ENCODE results near the gene CLASP1. TPM values are rescaled to one million over a fixed set of nuclear protein-coding genes. Genes with fewer than 3 reads are reported as not detected.
"Not testable (repeated sequence)": the region's sequence is repeated elsewhere in the genome, so short reads cannot be mapped to it uniquely, and the experiment has no call there.

CLASP1 gene
- total RNA-seq, 1 experiment from 2014 or later, result 36.6 TPM

DNA sequence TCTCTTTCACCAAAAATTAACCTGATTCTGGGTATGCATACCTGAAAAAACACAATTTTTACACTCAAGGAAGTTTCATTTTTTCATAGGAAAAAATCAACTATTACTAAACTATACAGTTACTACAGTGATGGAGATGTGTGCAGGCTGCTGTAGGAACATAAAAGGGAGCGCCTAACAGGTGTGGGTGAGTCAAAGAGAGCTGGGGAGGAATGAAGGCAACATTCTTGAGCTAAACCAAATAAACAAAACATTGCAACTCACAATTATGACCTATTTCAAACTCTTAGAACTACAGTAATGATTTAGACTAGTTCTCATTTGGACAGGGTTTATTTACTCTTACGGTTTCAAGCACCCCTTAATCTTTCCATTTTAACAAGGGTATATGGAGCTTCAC is 13.4 kb upstream of the CLASP1 start:
- no peak for DNase-seq (ENCODE audit: low spot score)

DNA sequence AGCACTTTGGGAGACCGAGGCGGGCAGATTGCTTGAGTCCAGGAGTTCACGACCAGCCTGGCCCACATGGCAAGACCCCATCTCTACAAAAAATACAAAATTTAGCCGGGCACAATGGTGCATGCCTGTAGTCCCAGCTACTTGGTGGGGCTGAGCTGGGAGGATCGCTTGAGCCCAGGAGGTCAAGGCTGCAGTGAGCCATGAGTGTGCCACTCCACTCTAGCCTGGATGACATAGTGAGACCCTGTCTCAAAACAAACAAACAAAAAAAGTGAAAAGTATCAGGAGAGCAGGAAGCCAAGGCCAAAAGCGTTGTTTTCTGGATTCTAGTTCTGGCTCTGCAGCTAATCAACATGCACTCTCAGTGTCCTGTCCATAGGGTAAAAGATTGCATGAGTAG is 10.7 kb upstream of the CLASP1 start:
- no peak for DNase-seq (ENCODE audit: low spot score)

DNA sequence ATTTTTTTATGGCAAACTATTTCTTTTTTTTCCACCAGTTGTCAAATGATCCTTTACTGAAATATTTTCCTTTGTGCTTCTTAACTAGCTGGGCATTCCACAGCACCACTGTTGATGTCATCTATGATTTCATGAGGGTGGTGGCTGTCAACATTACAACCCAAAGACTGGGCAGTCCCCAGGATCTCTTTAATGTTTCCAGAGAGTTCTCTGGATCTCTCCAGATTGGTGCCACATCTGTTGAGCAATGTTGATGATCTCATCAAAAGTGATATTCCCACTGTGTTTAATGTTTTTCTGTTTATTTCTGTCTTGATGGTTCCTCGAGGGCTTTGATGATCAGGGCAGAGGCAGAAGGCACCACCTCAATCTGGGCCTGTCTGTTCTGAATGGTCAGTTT is 9.1 kb upstream of the CLASP1 start:
- DNase-seq (ENCODE audit: low spot score), result not testable (repeated sequence)

GRCh38 chr2:121653035-121653434 is 3.8 kb upstream of the CLASP1 start:
- no peak for DNase-seq (ENCODE audit: low spot score)

DNA sequence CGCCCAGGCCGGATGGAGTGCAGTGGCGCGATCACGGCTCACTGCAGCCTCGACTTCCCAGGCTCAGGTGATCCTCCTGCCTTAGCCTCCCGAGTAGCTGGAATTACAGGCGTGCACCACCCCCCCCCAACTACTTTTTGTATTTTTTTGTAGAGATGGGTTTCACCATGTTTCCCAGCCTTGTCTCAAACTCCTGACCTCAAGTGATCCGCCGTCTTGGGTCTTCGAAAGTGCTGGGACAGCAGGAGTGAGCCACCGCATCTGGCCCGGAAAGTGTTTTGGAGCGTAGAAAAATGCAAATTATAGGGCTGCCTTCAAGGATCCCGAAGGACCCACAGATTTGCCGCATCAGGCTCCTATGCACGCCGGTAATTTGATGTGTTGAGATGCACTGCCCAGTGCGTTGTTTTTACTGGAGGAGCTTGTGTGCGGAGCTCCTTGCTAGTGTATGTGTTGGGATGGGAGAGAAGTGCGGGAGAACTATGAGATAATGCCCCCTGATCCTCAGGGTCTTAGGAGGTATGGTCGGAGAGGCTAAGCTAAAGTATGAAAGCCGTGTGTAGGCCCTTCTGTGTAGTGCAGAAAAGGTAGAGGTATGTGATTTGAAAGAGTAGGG is 1.2 kb upstream of the CLASP1 start:
- peak; percentile 10 for DNase-seq (ENCODE audit: low spot score)

GRCh38 chr2:121649596-121650314 is 493 bp upstream of the CLASP1 start:
- DNase-seq (ENCODE audit: low spot score), result peak; percentile 94

DNA sequence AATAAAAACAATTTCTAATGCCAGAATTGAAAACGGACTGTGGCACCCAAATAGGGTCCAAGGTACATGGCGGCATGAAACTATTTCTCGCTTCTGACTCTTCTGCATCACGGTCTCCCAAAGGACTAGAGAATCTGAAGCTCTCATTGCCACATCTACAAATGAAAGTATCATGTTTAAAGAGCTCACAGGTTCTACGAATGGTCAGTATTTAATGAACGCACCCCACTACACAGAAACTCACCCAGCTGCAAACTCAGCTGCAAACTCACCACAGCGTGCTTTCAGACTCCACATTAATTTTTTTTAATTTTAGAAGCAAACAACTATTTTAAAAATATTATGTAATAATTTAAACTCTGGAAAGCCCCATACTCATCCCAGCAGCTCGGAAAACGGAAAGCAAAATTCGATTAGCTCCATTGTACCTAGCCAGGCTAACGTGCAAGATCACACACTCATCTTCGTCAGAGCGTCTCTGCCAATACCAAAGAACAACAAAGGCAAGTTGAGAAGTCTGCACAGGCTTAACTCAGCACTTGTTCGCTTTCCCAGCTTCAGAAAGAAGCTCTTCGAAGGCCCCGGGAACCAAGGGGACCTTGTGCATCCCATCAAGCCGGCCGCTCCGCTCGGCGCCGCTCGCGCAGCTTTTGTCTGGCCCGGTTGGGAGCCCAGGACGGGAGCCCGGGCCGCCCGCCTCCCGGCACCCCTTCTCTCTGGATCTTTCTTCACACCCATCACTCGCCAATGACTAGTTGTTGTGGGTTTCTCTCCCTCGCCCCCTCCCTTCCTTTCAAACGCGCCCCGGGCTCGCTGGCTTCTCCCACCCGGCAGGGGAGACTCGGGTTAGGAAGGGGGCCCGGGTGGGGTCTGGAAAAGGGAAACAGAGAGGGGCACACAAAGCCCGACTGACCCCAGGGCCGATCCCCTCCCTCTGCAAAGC is 785 bp downstream of the CLASP1 start:
- DNase-seq (ENCODE audit: low spot score), result peak; percentile 36

DNA sequence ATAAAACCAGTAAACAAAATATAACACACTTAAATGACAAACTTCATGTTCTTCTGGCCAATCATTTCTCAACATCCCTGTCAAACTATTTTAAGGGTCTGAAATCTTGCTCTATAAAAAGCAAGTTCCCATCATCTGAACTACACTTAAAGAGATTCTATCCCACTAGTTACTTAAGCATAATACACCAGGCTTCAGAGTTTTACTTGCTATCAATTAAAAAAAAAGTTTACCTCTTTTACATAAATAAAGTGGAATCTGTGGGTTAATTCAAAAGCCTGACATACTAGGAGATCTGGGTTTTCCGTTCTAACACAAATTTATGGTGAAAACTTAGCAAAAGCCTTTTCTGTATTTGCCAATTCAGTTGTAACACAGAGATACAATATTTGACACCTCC is 1.9 kb downstream of the CLASP1 start:
- no peak for DNase-seq (ENCODE audit: low spot score)

- DNase-seq (ENCODE audit: low spot score), result no peak
These were observed 4.5 kb downstream of the CLASP1 start for GRCh38 chr2:121644715-121645114.

DNA sequence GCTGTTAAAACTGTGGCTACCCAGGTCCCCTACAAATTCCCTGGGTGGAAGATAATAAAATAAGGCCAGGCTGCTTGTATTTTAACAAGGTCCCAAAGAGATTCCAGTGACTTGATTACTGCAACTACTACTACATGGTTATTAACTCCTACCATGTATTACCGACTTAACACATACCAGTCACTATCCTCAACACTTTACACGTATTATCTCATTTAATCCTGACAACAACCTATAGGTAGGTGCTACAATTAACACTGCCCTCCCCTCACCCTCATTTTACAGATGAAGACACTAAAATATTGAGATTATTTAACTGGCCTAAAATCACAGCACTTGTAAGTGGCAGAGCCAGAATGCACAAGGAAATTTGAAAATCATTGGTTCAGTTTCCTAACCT is 5.4 kb downstream of the CLASP1 start:
- DNase-seq (ENCODE audit: low spot score), result no peak

- DNase-seq (ENCODE audit: low spot score), result peak; percentile 9
These were observed 8.6 kb downstream of the CLASP1 start for GRCh38 chr2:121640380-121641316.

DNA sequence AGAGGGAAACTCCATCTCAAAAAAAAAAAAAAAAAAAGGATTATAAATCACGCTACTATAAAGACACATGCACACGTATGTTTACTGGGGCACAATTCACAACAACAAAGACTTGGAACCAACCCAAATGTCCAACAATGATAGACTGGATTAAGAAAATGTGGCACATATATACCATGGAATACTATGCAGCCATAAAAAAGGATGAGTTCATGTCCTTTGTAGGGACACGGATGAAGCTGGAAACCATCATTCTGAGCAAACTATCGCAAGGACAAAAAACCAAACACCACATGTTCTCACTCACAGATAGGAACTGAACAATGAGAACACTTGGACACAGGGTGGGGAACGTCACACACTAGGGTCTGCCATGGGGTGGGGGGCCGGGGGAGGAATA is 9.4 kb downstream of the CLASP1 start:
- not testable (repeated sequence) for DNase-seq (ENCODE audit: low spot score)

- no peak for DNase-seq (ENCODE audit: low spot score)
These were observed 10.9 kb downstream of the CLASP1 start for GRCh38 chr2:121638333-121638732.

GRCh38 chr2:121635371-121635770 is 13.9 kb downstream of the CLASP1 start:
- no peak for DNase-seq (ENCODE audit: low spot score)

GRCh38 chr2:121634354-121635307 is 14.6 kb downstream of the CLASP1 start:
- peak; percentile 59 for DNase-seq (ENCODE audit: low spot score)

DNA sequence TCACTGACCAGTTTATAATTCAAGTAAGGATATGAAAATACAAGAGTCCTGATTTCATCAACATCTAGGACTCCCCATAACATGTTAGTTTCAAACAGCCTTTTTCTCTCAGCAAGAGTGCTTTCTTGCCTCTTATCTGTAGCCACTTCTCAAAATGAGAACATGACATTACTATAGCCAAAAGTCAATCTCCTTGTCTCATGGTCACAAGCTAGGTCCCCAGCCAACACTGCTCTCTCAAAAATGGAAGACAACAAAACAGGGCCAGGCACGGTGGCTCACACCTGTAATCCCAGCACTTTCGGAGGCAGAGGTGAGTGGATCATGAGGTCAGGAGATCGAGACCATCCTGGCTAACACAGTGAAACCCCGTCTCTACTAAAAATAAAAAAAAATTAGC is 15.8 kb downstream of the CLASP1 start:
- DNase-seq (ENCODE audit: low spot score), result no peak

DNA sequence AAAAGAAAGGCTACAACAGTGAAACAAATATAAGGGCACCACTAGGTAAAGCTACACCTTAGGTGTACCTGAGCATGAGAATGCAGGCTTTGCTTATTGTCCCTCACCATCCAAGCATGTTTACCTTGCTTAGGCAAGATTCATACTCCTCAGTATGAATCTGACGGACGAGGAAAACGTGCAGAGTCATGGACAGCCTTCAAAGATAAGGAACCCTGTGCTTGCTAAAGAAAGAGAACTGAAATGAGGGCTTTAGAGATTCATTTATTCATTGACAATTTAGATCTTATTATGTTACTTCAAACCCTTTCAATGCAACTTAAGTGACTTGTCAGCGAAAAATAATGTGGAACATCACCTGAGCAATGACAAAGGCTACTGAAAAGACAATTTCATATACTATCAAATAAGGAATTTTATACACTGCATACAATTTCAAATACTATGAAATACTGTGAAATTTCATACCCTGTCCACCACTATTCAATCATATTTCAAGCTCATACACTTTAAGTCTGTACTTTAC is 21.7 kb downstream of the CLASP1 start:
- DNase-seq (ENCODE audit: low spot score), result no peak

DNA sequence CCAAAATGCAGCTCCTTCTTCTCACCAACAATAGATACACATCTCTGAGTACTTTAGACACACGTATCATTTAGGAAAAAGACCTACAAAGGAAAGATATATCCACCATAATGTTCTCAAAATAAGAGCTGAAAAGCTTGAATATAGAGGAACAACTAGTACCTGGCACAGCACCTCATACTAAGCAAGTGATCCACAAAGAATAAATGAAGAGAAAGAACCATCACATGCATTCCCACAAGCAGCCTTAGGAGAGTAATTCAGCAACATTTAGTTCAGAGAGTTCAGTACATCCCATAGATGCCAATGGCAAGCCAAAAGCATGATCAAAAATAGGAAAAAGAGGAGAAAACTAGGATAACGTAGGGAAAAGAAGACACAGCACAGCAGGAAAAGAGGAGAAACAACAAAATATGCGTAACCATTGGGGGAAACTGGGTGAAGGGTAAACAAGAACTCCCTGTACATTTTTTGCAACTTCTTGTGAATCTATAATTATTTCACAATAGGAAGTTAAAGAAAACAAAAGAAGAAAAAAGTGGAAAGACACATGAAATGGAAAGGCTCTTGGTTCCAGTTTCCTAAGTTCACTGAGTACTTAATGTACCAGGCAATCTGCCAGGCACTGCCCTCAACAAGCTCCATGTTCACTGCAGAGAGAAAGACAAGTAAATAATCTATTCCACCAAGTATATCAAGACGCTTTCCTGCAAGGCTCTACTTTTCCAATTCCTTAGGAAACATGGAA is 22.3 kb downstream of the CLASP1 start:
- no peak for DNase-seq (ENCODE audit: low spot score)

GRCh38 chr2:121625953-121626352 is 23.3 kb downstream of the CLASP1 start:
- DNase-seq (ENCODE audit: low spot score), result no peak

All from A172 (cell line).